ENCODE measurements around the gene ZNF786. TPM values are rescaled to one million over a fixed set of nuclear protein-coding genes. Genes with fewer than 3 reads are reported as not detected.

The ZNF786 gene
- total RNA-seq, result 1 to 10 TPM; 4.5 to 6.0 TPM

GRCh38 chr7:149090397-149091195, at the start of gene ZNF786:
ZNF786 (minus strand) TSS chr7:149090718; CDS start chr7:149090640, 78 bp downstream.

GRCh38 chr7:149125863-149126661, 35.5 kb upstream of the ZNF786 start, which contains the start of gene ZNF425:
ZNF425 (minus strand) TSS chr7:149126324; CDS start chr7:149126213, 111 bp downstream.

GRCh38 chr7:149028346-149029109, 62.0 kb downstream of the ZNF786 start, which contains the start of gene PDIA4:
PDIA4 (minus strand) TSS chr7:149028505; CDS start chr7:149028408, 97 bp downstream.

Small RNAs within 50 kb of the gene (small RNA-seq; reads per million reads assigned to genes)
- gene COX6B1P1 (0 reads per million in 2 donors), gene RN7SL521P (0 reads per million in 2 donors), gene RNU6-650P (0.17 to 0.29 reads per million in 2 donors)

Other genes starting within 250 kb of the ZNF786 start
- 10 to 100 TPM in 1 of 2 donors, 1 to 10 TPM in 1; 8.9 to 17.0 TPM for gene EZH2, start 206.4 kb downstream of the ZNF786 start, total RNA-seq
- 100 to 1,000 TPM in 1 of 2 donors, 10 to 100 TPM in 1; 85.7 to 226 TPM for gene PDIA4, start 62.2 kb downstream of the ZNF786 start, total RNA-seq
- gene ZNF425, start 35.6 kb upstream of the ZNF786 start, total RNA-seq, result 1 to 10 TPM; 1.3 to 1.7 TPM
- 10 to 100 TPM; 12.4 to 14.0 TPM for gene ZNF398, start 56.7 kb upstream of the ZNF786 start, total RNA-seq
- 10 to 100 TPM; 18.2 to 22.0 TPM for gene ZNF282, start 104.8 kb upstream of the ZNF786 start, total RNA-seq
- 1 to 10 TPM; 4.5 to 5.3 TPM for gene ZNF212, start 148.9 kb upstream of the ZNF786 start, total RNA-seq
- 1 to 10 TPM; 5.0 to 5.9 TPM for gene ZNF783, start 171.5 kb upstream of the ZNF786 start, total RNA-seq